NCI-H774 (cell line): ENCODE data around the gene ANKAR.

Experiments used
- DNase-seq: peaks from one replicate; lab custom pipeline; 2025; lab: John Stamatoyannopoulos, UW

ANKAR gene

GRCh38 chr2:189719571-189719970, 45.1 kb downstream of the ANKAR start:
- no peak for DNase-seq

- DNase-seq = no peak
Observed at GRCh38 chr2:189723192-189723591, 48.7 kb downstream of the ANKAR start.
